Activated CD4-positive, CD25-positive, alpha-beta regulatory T cell treated with anti-CD3 and anti-CD28 coated beads, Interleukin-2, amount 50 U/mL, for 24 hours (primary cell): ENCODE results near the gene STAG1.
A peak's percentile ranks its signal among the peaks of the same experiment; 100 is the strongest.
"Not testable (repeated sequence)": the region's sequence is repeated elsewhere in the genome, so short reads cannot be mapped to it uniquely, and the experiment has no call there.

Source experiments
- ATAC-seq, 2 donors: fragments of 150-1000 bp; cut with Tn5 transposase; one replicate each; pipeline ENCODE4 v1.10.0; 2021; ENCODE audit warnings: mild to moderate bottlenecking in 1 of 2, moderate library complexity in 1 of 2

The STAG1 gene

DNA sequence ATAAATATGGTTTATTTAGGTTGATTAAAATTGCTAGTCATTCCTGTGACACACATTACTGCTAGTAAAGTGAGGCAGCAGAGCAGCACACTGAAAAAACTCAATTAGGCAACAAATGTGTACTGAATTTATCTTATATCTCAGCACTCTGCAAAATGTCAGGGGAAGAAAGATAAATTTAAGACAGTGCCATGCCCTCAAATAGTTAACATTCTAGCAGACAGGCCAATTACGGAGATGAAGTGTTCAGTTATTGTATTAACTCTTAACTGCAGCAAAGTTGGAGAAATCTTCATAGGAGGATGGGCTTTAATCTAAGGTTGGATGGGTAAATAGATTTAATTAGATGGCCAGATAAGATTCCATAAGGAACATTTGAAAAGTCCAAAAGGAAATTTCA lies 374.2 kb downstream of the STAG1 start:
- no peak for ATAC-seq

- no peak for ATAC-seq
Measured at GRCh38 chr3:136377508-136377907, 374.7 kb downstream of the STAG1 start.

- not testable (repeated sequence) for ATAC-seq
Measured at GRCh38 chr3:136375800-136376199, 376.4 kb downstream of the STAG1 start.

DNA sequence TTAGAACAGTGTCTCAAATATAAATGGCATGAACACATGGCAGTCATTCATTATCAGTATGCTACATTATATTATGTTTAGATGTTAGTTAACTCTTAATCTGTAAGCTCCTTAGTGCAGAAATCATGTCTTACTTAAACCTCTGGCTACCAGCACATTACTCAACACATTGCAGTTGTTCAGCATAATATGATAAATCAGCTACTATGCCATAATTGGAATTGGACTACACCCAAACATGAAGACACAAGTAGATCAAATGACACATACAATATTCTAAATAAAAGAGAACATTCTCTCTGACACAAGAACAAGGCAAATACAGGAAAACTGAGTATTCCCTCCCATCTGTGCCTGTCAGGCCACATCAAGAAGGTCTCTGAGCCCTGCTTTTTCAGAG lies 385.9 kb downstream of the STAG1 start:
- ATAC-seq, result no peak

- no peak for ATAC-seq
Measured at GRCh38 chr3:136353461-136353860, 398.7 kb downstream of the STAG1 start.

DNA sequence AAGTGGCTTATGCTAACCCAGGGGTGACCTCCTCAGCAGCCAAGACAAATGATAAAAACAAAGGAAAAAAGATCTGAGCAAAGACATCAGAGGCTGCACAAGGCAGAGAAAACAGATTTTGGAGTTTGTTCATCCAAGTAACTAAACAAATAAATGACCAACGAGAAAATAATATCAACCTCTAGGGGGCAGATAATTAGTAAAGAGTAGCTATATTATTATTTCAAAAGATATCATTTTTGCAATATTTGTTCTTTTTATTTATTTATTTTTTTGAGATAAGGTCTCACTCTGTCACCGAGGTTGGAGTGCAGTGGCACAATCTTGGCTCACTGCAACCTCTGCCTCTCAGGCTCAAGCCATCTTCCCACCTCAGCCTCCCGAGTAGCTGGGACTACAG lies 400.3 kb downstream of the STAG1 start:
- ATAC-seq, result no peak

DNA sequence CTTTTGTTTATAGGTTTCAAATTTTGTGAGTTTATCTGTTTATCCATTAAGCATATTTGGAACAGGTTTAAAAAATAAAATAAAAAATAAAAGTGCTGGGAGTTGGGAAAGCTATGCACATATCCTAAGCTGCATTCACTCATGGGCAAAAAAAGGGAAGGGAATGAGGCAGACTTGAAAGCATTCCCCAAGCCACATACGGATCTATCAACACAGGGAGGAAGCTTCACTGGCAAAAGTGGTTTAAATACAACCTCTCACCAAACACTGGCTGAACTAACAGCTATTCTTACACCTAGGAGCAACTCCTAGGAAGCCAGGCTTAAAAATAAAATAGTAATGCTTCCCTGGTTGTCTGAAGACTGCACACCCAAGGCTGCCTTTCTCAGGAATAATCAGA lies 400.8 kb downstream of the STAG1 start:
- ATAC-seq, result no peak

DNA sequence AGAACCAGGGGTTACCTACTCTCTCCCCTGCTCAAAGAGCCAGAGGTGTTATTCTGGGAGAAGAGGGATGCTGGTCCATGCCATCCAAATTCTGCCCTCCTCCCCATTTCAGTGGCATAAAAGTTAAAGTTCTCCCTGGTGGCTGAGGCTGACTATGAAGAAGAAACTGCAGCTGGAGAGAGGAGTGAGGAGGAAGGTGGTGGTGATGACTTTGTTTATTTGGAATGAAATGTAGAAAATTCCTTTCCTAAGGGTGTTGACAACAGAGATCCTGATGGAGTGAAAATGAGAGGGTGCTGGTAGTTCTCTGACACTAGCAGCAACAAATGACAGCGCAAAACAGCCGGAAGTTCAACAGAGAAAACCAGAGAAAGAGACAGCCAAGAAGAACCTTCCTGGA lies 401.6 kb downstream of the STAG1 start:
- ATAC-seq, result no peak

DNA sequence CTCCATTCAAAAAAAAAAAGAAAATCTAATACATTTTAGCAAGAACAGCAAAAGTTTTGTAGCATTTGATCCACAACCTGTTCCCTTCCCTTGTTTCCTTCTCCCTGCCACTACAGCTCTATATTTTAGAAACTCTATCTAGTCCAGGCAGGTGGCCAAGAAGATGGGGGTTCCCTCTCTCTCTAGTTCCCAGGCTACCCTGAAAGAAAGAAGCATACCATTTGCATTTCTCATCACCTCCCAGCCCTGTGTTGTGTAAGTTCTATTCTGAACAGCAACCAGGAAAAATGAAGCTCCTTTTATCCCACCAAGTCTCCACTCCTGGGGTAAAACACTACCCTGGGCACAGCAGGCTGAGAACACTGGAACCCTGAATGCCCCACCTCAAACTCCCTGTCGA lies 402.0 kb downstream of the STAG1 start:
- ATAC-seq, result no peak

- no peak for ATAC-seq
Measured at GRCh38 chr3:136346486-136346885, 405.7 kb downstream of the STAG1 start.

DNA sequence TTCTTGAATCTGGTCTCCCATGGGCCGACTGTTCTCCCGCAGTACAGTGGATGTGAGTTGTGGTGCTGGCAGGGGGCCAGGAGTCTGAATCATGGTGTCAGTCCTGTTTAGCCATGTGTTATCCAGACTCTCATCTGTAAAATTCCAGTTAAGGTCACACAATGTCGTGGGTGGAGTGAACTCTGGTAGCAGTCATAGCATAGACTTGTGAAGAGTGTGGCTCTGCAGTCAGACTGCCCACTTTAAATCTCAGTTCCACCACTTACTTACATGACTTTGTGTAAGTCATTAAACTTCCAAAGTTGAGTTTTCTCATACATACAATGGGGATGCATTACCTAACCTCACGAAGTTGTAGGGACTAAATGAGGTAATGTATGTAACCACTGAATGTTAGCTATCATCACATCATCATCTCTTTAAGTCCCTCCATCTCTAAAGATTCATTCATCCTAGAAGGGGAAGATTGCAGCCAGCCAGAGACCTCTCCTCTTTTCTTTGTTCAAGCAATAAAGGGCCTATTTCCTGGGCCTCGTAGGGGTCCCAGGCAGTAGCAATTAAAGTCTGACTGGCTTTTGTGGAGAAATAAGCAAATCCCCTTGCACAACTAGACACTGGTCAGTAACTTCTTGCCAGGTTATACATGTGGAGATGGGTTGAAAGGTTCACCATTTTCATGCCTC lies 408.2 kb downstream of the STAG1 start:
- ATAC-seq, result no peak

DNA sequence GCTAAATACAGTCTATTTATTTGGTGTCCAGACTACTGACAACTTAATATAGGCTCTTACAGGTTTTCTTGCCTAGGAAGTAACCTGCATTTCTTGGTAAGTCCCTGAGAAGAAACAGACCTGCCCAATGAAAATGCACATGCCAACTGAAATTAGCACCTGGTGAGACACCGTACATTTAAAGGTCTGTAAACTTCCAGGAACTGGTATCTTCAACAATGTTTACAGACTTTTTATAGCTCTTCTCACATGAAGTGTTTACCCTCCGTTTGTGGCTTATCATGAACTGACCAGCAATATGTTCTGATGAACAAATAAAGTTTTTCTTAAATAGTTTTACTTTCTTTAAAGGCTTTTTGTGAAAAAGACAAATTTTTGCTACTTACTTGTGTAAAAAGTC lies 408.7 kb downstream of the STAG1 start:
- no peak for ATAC-seq

- no peak for ATAC-seq
Measured at GRCh38 chr3:136336329-136337100, 415.7 kb downstream of the STAG1 start.

- ATAC-seq, result not testable (repeated sequence)
Measured at GRCh38 chr3:136334726-136335125, 417.5 kb downstream of the STAG1 start.

DNA sequence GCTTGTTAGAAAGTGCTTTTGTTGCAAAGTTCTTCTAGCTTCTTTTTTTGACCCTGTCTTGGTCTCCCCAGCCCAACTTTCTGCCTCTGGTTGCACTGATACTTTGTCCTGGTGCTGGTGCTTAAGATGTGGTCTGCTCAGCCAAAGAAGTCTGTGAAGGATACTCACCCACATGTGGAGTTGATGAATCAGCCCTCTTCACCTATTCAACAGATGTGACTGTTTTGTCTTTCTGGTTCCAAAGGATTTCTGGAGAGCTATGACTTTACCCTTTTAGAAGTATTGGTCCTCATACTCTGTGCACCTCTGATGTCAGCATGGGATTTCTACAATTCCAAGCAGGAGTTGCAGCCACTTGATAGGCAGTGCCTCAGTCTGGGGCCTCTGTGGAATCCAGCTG lies 418.0 kb downstream of the STAG1 start:
- ATAC-seq, result no peak

- no peak for ATAC-seq
Measured at GRCh38 chr3:136332776-136333175, 419.4 kb downstream of the STAG1 start.

DNA sequence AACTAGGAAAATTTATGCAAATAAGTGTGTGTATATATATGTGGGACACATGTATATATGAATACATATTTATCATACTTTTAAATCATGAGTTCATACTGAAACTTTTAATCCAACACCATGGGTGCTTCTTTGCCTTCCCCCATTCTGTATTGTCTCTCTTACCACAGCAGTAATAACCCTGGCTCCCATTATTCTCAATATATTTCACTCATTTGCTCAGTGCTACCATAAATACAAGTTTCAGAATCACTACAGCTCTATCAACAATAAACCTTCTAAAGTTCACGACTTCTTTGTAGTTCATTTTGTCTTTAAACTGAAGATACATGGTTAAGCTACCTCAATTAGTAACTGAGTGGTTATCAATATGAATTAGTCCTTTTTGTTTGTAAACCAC lies 419.9 kb downstream of the STAG1 start:
- ATAC-seq, result peak in 1 of 2 donors; percentile 24

- no peak for ATAC-seq
Measured at GRCh38 chr3:136330900-136331299, 421.3 kb downstream of the STAG1 start.

- no peak for ATAC-seq
Measured at GRCh38 chr3:136329593-136329992, 422.6 kb downstream of the STAG1 start.

DNA sequence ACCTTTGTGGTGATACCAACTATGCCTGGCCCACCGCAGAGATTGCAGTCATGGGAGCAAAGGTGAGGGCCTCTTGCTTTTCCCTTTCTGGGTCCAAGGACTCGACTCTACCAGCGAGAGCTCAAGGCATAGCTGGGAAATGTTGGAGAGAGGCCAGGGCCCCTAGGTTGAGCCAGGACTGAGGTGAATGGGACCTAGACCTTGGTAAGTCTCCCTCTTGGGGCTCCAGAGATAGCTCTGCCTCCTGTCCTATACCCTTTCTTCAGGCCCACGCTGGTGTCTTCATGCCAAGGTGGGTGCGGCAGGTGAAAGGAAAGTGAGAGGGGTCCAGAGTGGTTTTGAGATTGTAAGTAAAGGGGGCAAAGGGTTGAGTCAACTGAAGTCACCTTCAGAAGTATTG lies 424.5 kb downstream of the STAG1 start:
- ATAC-seq, result no peak

- no peak for ATAC-seq
Measured at GRCh38 chr3:136326316-136326715, 425.9 kb downstream of the STAG1 start.

GRCh38 chr3:136311968-136312367 lies 440.2 kb downstream of the STAG1 start:
- ATAC-seq, result no peak

- no peak for ATAC-seq
Measured at GRCh38 chr3:136311261-136311660, 440.9 kb downstream of the STAG1 start.

GRCh38 chr3:136305879-136306278 lies 446.3 kb downstream of the STAG1 start:
- ATAC-seq, result no peak

DNA sequence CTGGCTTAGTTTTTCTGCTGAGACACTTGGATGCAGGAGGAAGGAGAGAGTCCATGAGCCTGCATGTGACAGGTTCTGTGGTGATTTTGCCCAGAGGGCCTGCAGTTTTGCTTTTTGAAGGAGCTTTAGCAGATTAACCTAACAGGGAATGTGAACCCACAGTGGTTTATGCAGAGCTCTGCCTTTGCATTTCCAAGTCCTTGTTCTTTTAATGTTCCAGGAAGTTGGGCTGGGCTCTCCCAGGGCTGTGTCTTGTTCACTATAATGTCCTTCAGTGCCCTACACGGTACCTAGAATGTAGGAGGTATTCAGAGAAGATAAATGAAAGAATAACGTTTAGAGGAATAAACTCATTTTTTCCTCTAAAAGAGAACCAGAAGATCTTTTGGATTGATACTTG lies 451.7 kb downstream of the STAG1 start:
- no peak for ATAC-seq
